Measurements from ENCODE around the gene CCL26. TPM values are rescaled to one million over a fixed set of nuclear protein-coding genes. Genes with fewer than 3 reads are reported as not detected.

CCL26 gene
- total and polyA plus RNA-seq, 2 donors (not counting 3 experiments of a cell fraction or from before 2014, with no cell fraction given) = not detected

DNA sequence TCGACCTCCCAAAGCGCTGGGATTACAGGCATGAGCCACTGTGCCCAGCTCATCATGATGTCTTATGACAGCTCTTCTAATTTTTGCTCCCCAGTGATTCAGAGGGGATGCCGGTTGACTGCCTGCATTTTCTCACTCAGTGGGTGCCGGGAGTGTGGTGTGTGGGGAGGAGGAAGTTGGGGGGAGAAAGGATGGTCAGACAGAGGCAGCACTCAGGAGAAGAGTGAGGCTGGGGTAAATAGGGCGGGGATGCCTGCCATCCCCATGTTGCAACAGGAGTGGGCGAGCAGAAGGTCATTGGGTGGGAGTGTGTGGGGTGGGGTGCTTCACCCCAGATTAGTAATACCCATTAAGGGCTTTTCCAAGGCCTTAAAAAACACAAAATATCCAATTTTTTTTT, 45.1 kb upstream of the CCL26 start:
- TF ChIP-seq JUN (IDR thresholded peaks at IDR 0.05; ENCODE audit: borderline replicate concordance, insufficient read depth, insufficient read length, low read depth) = no peak
- no peak for TF ChIP-seq POLR2A (IDR thresholded peaks at IDR 0.05; ENCODE audit: low read depth, low read length)
- TF ChIP-seq, protein P1, sequence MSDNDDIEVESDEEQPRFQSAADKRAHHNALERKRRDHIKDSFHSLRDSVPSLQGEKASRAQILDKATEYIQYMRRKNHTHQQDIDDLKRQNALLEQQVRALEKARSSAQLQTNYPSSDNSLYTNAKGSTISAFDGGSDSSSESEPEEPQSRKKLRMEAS (IDR thresholded peaks at IDR 0.05; ENCODE audit: insufficient read depth, insufficient read length) = no peak
- no peak for TF ChIP-seq EZH2 (IDR thresholded peaks at IDR 0.05; ENCODE audit: borderline replicate concordance, low read depth, low read length, severe bottlenecking)
- no peak for TF ChIP-seq FOS (IDR thresholded peaks at IDR 0.05; ENCODE audit: borderline replicate concordance, insufficient read depth, low read length)
- TF ChIP-seq MYC (IDR thresholded peaks at IDR 0.05; ENCODE audit: low read depth, low read length) = no peak
- no peak for TF ChIP-seq POLR2AphosphoS5 (IDR thresholded peaks at IDR 0.05; ENCODE audit: insufficient read depth, low read depth, low read length)
- TF ChIP-seq GATA2 (IDR thresholded peaks at IDR 0.05; ENCODE audit: insufficient read depth, insufficient read length, low read depth, low read length) = no peak
- TF ChIP-seq, protein P2, sequence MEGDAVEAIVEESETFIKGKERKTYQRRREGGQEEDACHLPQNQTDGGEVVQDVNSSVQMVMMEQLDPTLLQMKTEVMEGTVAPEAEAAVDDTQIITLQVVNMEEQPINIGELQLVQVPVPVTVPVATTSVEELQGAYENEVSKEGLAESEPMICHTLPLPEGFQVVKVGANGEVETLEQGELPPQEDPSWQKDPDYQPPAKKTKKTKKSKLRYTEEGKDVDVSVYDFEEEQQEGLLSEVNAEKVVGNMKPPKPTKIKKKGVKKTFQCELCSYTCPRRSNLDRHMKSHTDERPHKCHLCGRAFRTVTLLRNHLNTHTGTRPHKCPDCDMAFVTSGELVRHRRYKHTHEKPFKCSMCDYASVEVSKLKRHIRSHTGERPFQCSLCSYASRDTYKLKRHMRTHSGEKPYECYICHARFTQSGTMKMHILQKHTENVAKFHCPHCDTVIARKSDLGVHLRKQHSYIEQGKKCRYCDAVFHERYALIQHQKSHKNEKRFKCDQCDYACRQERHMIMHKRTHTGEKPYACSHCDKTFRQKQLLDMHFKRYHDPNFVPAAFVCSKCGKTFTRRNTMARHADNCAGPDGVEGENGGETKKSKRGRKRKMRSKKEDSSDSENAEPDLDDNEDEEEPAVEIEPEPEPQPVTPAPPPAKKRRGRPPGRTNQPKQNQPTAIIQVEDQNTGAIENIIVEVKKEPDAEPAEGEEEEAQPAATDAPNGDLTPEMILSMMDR (IDR thresholded peaks at IDR 0.05; ENCODE audit: extremely low read depth in 1 of 2, insufficient read depth in 1 of 2, low read depth in 1 of 2, low read length in 2 of 2) = no peak
- Histone ChIP-seq H3K27ac (ENCODE audit: insufficient read depth, low read depth, low read length) (no peak overlapping the region), H3K9me3 (replicated peaks; ENCODE audit: control insufficient read depth, insufficient read depth, low read length) (no peaks in the 10 kb centered on the region), H3K9ac (replicated peaks; ENCODE audit: extremely low read depth, insufficient read depth, low read length) (no peak overlapping the region), H3K4me2 (ENCODE audit: insufficient read depth, low read length) (no peak overlapping the region), H3K4me1 (ENCODE audit: control insufficient read depth, extremely low read depth, insufficient read depth, low read length) (no peaks in the 10 kb centered on the region), H3K4me3 (replicated peaks in 1 of 3; ENCODE audit: insufficient read depth in 1 of 3, low read depth in 1 of 3, low read length in 3 of 3) (no peak overlapping the region), H3K27me3 (ENCODE audit: control insufficient read depth in 2 of 2, insufficient read depth in 2 of 2, low read length in 2 of 2) (peaks cover 0 to 1% of the 10 kb centered on the region in 2 experiments), H4K20me1 (replicated peaks; ENCODE audit: control insufficient read depth, extremely low read depth, insufficient read depth, low read length) (no peaks in the 10 kb centered on the region), H2AFZ (ENCODE audit: low read depth, low read length) (no peak overlapping the region), H3K36me3 (ENCODE audit: control insufficient read depth in 2 of 2, extremely low read depth in 1 of 2, insufficient read depth in 2 of 2, low read length in 2 of 2) (no peaks in the 10 kb centered on the region), H3K9me1 (replicated peaks; ENCODE audit: control insufficient read depth, extremely low read depth, insufficient read depth, low read length) (no peaks in the 10 kb centered on the region), H3K79me2 (ENCODE audit: control insufficient read depth, insufficient read depth, low read length) (no peaks in the 10 kb centered on the region)
- FAIRE-seq = no peak
- dilution Hi-C loops (cut with MboI; ENCODE audit: extremely low pct_ligation_motif_present, low sequenced_read_pairs) = no loop called here
- intact Hi-C loops (cut with micrococcal nuclease) = no loop called here
- BruUV-seq (replicated peaks) = no TSS peak
- no peak for DNase-seq (ENCODE audit: low read depth, low spot score)
- CTCF ChIA-PET = no interaction called here
- POLR2A ChIA-PET = no interaction called here

Data from endothelial cell of umbilical vein (primary cell).